Lung (tissue), 12 donors: ENCODE results near the gene BEND6. TPM values are rescaled to one million over a fixed set of nuclear protein-coding genes. Genes with fewer than 3 reads are reported as not detected.

Experiments
- ATAC-seq: fragments of 200-7000 bp; cut with Tn5 transposase; one replicate; pipeline ENCODE4 v1.9.1; 2020; ENCODE audit warnings: moderate number of reproducible peaks; ENCODE audit not compliant: insufficient read depth, low FRiP score
- DNase-seq, 3 donors: peaks; one replicate each; pipeline ENCODE4 v3.0.0-alpha.2; 2013 to 2017
- H3K27ac ChIP-seq, 2 donors: one replicate each; pipeline ENCODE4 v1.5.1; 2013; ENCODE audit warnings: mild to moderate bottlenecking in 2 of 2, moderate library complexity in 2 of 2, control low read depth in 1 of 2, inconsistent platforms in 1 of 2, low read depth in 1 of 2, low read length in 1 of 2
- H3K27me3 ChIP-seq, 3 donors: one replicate each; pipeline ENCODE4 v1.5.1; 2013; ENCODE audit warnings: low read length in 2 of 3; ENCODE audit not compliant: control insufficient read depth in 3 of 3, insufficient read depth in 3 of 3
- H3K36me3 ChIP-seq, 4 donors: one replicate each; pipeline ENCODE4 v1.5.1; 2013; ENCODE audit warnings: low read length in 4 of 4, mild to moderate bottlenecking in 1 of 4, moderate library complexity in 1 of 4; ENCODE audit not compliant: control insufficient read depth in 4 of 4, insufficient read depth in 4 of 4
- H3K4me1 ChIP-seq, 5 donors: one replicate each; pipeline ENCODE4 v1.5.1; 2013; ENCODE audit warnings: low read length in 5 of 5, mild to moderate bottlenecking in 2 of 5, moderate library complexity in 1 of 5; ENCODE audit not compliant: control insufficient read depth in 5 of 5, insufficient read depth in 5 of 5
- H3K4me3 ChIP-seq: one replicate; pipeline ENCODE4 v1.5.1; 2013; ENCODE audit warnings: mild to moderate bottlenecking, control low read depth, moderate library complexity
- H3K9ac ChIP-seq, 2 donors: one replicate each; pipeline ENCODE4 v1.5.1; 2013; ENCODE audit warnings: low read length in 2 of 2, control low read depth in 1 of 2; ENCODE audit not compliant: insufficient read depth in 1 of 2
- H3K9me3 ChIP-seq, 4 donors: one replicate each; pipeline ENCODE4 v1.5.1; 2013; ENCODE audit warnings: low read length in 3 of 4, mild to moderate bottlenecking in 1 of 4, moderate library complexity in 1 of 4; ENCODE audit not compliant: control insufficient read depth in 4 of 4, insufficient read depth in 3 of 4
- WGBS, 2 donors: extraction: QIAGEN DNeasy Blood & Tissue Kit; methylation state at CpG; one replicate each; pipeline ENCODE4 v1.1.7; 2013; 5-methylcytosine and 5-hydroxymethylcytosine counted together
- polyA plus RNA-seq, 2 donors: library from polyadenylated mRNA; stranded (reverse); fragments of 200-250 nt; gene quantifications; one replicate each; pipeline ENCODE4 v1.2.1, GENCODE V29; 2013
- total RNA-seq, 2 donors: library from RNA; depleted of rRNA in 1 of 2; stranded (reverse); fragments of >200 nt in 1 of 2; gene quantifications; one replicate each; pipeline ENCODE4 v1.2.1, GENCODE V29; 2014 to 2021
- TF ChIP-seq, protein P1 (sequence below): IDR thresholded peaks from 2 replicates; pipeline ENCODE4 v1.5.1; 2012; ENCODE audit warnings: mild to moderate bottlenecking; ENCODE audit errors: control extremely low read depth, extremely low read depth
- donor health status: control.
- donor health status: control.
- donor health status: Bipolar disorder and iron deficiency.
- donor health status: healthy.
- donor health status: DM: yes; HTN: yes; CAD: no.

Gene BEND6
- total and polyA plus RNA-seq, 4 donors, result 0.23 to 0.95 (median 0.51) TPM

DNA sequence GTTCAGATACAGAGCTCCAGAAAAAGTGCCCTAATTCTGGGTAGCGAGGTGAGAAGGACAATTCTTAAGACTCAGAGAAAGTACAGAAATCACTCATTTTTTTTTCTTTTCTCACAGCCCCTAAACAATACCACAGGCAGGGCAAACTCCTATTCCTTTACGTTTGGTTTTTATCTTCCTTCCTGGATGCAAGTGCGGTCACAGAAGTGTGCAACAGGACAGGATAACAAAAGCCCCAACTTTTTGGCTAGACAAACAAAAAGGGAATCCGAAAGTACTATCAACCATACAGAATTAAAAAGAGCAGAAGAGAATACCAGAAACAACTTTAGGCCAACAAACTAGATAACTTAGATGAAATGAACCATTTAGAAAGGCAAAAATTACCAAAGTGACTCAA, 18.4 kb upstream of the BEND6 start:
- ATAC-seq (no peak), DNase-seq (no peak)
- Histone ChIP-seq H3K27ac (no peak overlapping the region), H3K9me3 (peaks cover 0 to 1% (median under 1%) of the 10 kb centered on the region in 4 donors), H3K27me3 (no peaks in the 10 kb centered on the region), H3K9ac (no peak overlapping the region), H3K4me1 (no peaks in the 10 kb centered on the region), H3K36me3 (no peaks in the 10 kb centered on the region), H3K4me3 (no peak overlapping the region)
- TF ChIP-seq, protein P1, sequence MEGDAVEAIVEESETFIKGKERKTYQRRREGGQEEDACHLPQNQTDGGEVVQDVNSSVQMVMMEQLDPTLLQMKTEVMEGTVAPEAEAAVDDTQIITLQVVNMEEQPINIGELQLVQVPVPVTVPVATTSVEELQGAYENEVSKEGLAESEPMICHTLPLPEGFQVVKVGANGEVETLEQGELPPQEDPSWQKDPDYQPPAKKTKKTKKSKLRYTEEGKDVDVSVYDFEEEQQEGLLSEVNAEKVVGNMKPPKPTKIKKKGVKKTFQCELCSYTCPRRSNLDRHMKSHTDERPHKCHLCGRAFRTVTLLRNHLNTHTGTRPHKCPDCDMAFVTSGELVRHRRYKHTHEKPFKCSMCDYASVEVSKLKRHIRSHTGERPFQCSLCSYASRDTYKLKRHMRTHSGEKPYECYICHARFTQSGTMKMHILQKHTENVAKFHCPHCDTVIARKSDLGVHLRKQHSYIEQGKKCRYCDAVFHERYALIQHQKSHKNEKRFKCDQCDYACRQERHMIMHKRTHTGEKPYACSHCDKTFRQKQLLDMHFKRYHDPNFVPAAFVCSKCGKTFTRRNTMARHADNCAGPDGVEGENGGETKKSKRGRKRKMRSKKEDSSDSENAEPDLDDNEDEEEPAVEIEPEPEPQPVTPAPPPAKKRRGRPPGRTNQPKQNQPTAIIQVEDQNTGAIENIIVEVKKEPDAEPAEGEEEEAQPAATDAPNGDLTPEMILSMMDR, result no peak
- 40 to 64% methylated on average over 4 of the region's 4 CpGs for WGBS, 2 donors

DNA sequence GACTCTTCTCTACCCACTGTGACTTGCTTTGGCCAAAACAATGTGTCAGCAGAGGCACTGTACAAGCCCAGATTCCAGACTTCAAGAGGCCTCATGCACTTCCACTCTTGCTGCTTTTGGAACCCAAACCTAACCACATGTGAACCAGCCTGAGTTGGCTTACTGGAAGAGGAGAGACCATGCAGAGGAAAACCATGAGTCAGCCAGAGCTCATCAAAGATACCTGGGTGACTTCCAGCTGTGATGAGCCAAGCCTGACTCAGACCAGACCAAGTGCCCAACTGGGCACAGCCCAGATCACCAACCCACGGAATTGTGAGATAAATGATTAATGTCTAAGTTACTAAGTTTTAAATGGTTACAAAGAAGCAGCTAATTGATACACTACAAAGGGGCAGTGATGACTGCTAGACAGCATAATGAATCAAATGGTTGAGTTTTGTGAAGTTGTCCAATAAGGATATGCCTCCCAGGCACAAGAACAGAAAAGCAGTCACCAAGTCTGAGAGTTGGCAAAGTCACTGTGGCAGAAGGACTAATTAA, 16.2 kb upstream of the BEND6 start:
- H3K27ac ChIP-seq, result no peak overlapping the region
- H3K9me3 ChIP-seq, result peaks cover 0 to 6% (median 1%) of the 10 kb centered on the region in 4 donors
- H3K27me3 ChIP-seq, result no peaks in the 10 kb centered on the region
- DNase-seq, result no peak
- H3K4me3 ChIP-seq, result no peak overlapping the region
- no peaks in the 10 kb centered on the region for H3K4me1 ChIP-seq
- H3K9ac ChIP-seq, result no peak overlapping the region
- 56 to 74% methylated on average over 1 of the region's 1 CpG for WGBS, 2 donors
- peak; percentile 82 for ATAC-seq
- TF ChIP-seq, protein P1, result no peak
- H3K36me3 ChIP-seq, result no peaks in the 10 kb centered on the region

DNA sequence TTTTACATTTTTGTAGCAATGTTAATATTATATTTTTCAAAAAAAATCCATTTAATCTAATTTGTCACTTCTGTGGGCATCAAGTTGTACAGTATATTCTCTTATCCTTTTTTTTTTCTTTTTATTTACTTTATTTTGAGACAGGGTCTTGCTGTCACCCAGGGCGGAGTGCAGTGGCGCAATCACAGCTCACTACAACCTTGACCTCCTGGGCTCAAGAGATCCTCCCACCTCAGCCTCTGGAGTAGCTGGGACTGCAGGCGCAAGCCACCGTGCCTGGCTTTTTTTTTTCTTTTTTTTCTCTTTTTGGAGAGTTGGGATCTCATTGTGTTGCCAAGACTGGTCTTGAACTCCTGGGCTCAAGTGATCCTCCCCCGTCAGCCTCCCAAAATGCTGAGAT, 14.4 kb upstream of the BEND6 start:
- no peak for ATAC-seq
- no peaks in the 10 kb centered on the region for H3K27me3 ChIP-seq
- 96 to 98% methylated on average over 5 of the region's 5 CpGs for WGBS, 2 donors
- peaks cover 0 to 6% (median 1%) of the 10 kb centered on the region in 4 donors for H3K9me3 ChIP-seq
- TF ChIP-seq, protein P1, result no peak
- no peak overlapping the region for H3K27ac ChIP-seq
- no peak for DNase-seq
- H3K4me3 ChIP-seq, result no peak overlapping the region
- no peaks in the 10 kb centered on the region for H3K36me3 ChIP-seq
- no peak overlapping the region for H3K9ac ChIP-seq
- H3K4me1 ChIP-seq, result no peaks in the 10 kb centered on the region

DNA sequence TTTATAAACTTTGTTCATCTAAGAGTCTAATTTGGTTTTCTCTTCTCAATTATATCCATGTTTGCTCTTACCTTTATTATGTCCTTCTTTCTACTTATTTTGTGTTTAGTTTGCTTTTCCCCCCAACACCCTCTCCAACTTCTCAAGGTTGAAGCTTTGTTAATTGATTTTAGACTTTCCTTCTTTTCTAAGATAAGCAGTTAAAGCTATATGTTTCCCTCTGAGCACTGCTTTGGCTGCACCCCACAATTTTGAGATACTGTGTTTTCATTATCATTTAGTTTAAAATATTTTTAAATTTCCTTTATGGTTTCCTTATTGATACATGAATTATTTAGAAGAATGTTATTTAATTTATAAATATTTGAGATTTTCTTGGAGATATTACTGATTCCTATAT, 13.9 kb upstream of the BEND6 start:
- Histone ChIP-seq H3K36me3 (no peaks in the 10 kb centered on the region), H3K4me3 (no peak overlapping the region), H3K9ac (no peak overlapping the region), H3K27me3 (no peaks in the 10 kb centered on the region), H3K4me1 (no peaks in the 10 kb centered on the region), H3K9me3 (peaks cover 0 to 6% (median 1%) of the 10 kb centered on the region in 4 donors), H3K27ac (no peak overlapping the region)
- TF ChIP-seq, protein P1, result no peak
- no peak for DNase-seq
- no peak for ATAC-seq
